Putamen (tissue), 1 donor: Measurements from ENCODE around the gene NTSR1.

Experiments used
- DNase-seq: peaks from one replicate; pipeline ENCODE4 v3.0.0-alpha.2; 2016; ENCODE audit warnings: low spot score

NTSR1 gene

GRCh38 chr20:62694106-62694505 lies 14.5 kb upstream of the NTSR1 start:
- DNase-seq: no peak

GRCh38 chr20:62694868-62695267 lies 13.8 kb upstream of the NTSR1 start:
- no peak for DNase-seq

- no peak for DNase-seq
Measured at GRCh38 chr20:62695448-62696414, 12.9 kb upstream of the NTSR1 start.

- no peak for DNase-seq
Measured at GRCh38 chr20:62696434-62696957, 12.1 kb upstream of the NTSR1 start.

- DNase-seq: no peak
Measured at GRCh38 chr20:62696989-62697388, 11.6 kb upstream of the NTSR1 start.

- DNase-seq: peak; percentile 59
Measured at GRCh38 chr20:62697468-62697912, 11.1 kb upstream of the NTSR1 start.

- no peak for DNase-seq
Measured at GRCh38 chr20:62698231-62698630, 10.4 kb upstream of the NTSR1 start.

GRCh38 chr20:62699296-62699695 lies 9.3 kb upstream of the NTSR1 start:
- no peak for DNase-seq

GRCh38 chr20:62699741-62700140 lies 8.9 kb upstream of the NTSR1 start:
- no peak for DNase-seq

- DNase-seq: no peak
Measured at GRCh38 chr20:62700261-62700930, 8.2 kb upstream of the NTSR1 start.

GRCh38 chr20:62701161-62702012 lies 7.2 kb upstream of the NTSR1 start:
- DNase-seq: no peak

GRCh38 chr20:62702013-62702300 lies 6.7 kb upstream of the NTSR1 start:
- no peak for DNase-seq

- DNase-seq: no peak
Measured at GRCh38 chr20:62702895-62703852, 5.5 kb upstream of the NTSR1 start.

GRCh38 chr20:62703853-62704228 lies 4.8 kb upstream of the NTSR1 start:
- DNase-seq: no peak

- DNase-seq: no peak
Measured at GRCh38 chr20:62704341-62704948, 4.2 kb upstream of the NTSR1 start.

GRCh38 chr20:62705627-62706026 lies 3.0 kb upstream of the NTSR1 start:
- no peak for DNase-seq

- no peak for DNase-seq
Measured at GRCh38 chr20:62706344-62706743, 2.3 kb upstream of the NTSR1 start.

GRCh38 chr20:62706857-62707256 lies 1.8 kb upstream of the NTSR1 start:
- no peak for DNase-seq

GRCh38 chr20:62707276-62707920 lies 1.2 kb upstream of the NTSR1 start:
- DNase-seq: no peak

- DNase-seq: no peak
Measured at GRCh38 chr20:62707921-62708521, 615 bp upstream of the NTSR1 start.
